A673 (cell line): Measurements from ENCODE around the gene HAGH. TPM values are rescaled to one million over a fixed set of nuclear protein-coding genes. Genes with fewer than 3 reads are reported as not detected.

ENCODE experiments used
- BruUV-seq: library from RNA; stranded (reverse); fragments of 400-500 nt; replicated peaks from 2 replicates; lab custom pipeline; 2021; lab: Mats Ljungman, UMichigan
- CTCF ChIA-PET: fragments of 300-600 bp; sonication (Branson Sonifier 250); formaldehyde crosslinking; loops from one replicate; lab custom pipeline; 2022; ENCODE audit warnings: antibody characterized with exemption; lab: Charles Lee
- POLR2A ChIA-PET: fragments of 300-600 bp; sonication (Branson Sonifier 250); formaldehyde crosslinking; loops from one replicate; lab custom pipeline; 2022; ENCODE audit warnings: antibody characterized with exemption; ENCODE audit not compliant: low non-redundant PET; lab: Charles Lee
- DNase-seq: peaks from one replicate; pipeline ENCODE4 v3.0.0-alpha.2; 2015; ENCODE audit warnings: low spot score
- H3K27ac ChIP-seq: fragments of 200-600 bp; sonication (generic); 2 replicates; pipeline ENCODE4 v1.5.1; 2016; ENCODE audit warnings: mixed run types, low read depth, mild to moderate bottlenecking, mixed read lengths, antibody characterized with exemption, low read length; ENCODE audit not compliant: poor library complexity, severe bottlenecking
- H3K27me3 ChIP-seq: fragments of 200-600 bp; sonication (generic); replicated peaks from 2 replicates; pipeline ENCODE4 v1.6.1; 2017; ENCODE audit warnings: mixed run types, low read depth, mild to moderate bottlenecking, mixed read lengths, antibody characterized with exemption, low read length; ENCODE audit not compliant: insufficient read depth, poor library complexity
- H3K36me3 ChIP-seq: fragments of 200-600 bp; sonication (generic); 2 replicates; pipeline ENCODE4 v1.6.1; 2016; ENCODE audit warnings: mixed run types, mild to moderate bottlenecking, mixed read lengths, antibody characterized with exemption, low read length; ENCODE audit not compliant: insufficient read depth, poor library complexity, severe bottlenecking
- H3K4me1 ChIP-seq: fragments of 200-600 bp; sonication (generic); 2 replicates; pipeline ENCODE4 v1.6.1; 2017; ENCODE audit warnings: mixed run types, mild to moderate bottlenecking, mixed read lengths, antibody characterized with exemption, low read length; ENCODE audit not compliant: insufficient read depth, poor library complexity, severe bottlenecking
- H3K4me3 ChIP-seq: fragments of 200-600 bp; sonication (generic); 2 replicates; pipeline ENCODE4 v1.5.1; 2016; ENCODE audit warnings: low read depth, mixed run types, mild to moderate bottlenecking, mixed read lengths, low read length; ENCODE audit not compliant: poor library complexity, severe bottlenecking
- H3K9me3 ChIP-seq: fragments of 200-600 bp; sonication (generic); 2 replicates; pipeline ENCODE4 v1.6.1; 2016; ENCODE audit warnings: mixed run types, low read depth, mild to moderate bottlenecking, mixed read lengths, antibody characterized with exemption, low read length; ENCODE audit not compliant: poor library complexity, severe bottlenecking
- EZH2 ChIP-seq: fragments of 200-600 bp; sonication (generic); IDR thresholded peaks from 2 replicates; pipeline ENCODE4 v1.6.1; 2017; ENCODE audit warnings: borderline replicate concordance, low read depth, mild to moderate bottlenecking, mixed read lengths, antibody characterized with exemption, low read length; ENCODE audit not compliant: poor library complexity, severe bottlenecking
- intact Hi-C: fragments of 100-400 bp; cut with micrococcal nuclease; formaldehyde crosslinking; loops from one replicate; pipeline ENCODE4 v1.10.0; 2022; ENCODE audit not compliant: unreplicated experiment
- total RNA-seq: library from RNA; stranded (reverse); gene quantifications from 2 replicates; pipeline ENCODE4 v1.2.3, GENCODE V29; 2021
- TF ChIP-seq, protein P1 (sequence below): fragments of 300-800, 200-600 bp; sonication (generic); conservative IDR thresholded peaks from 2 replicates; pipeline ENCODE4 v1.5.1; 2017; ENCODE audit warnings: low read depth, mild to moderate bottlenecking, antibody characterized with exemption, low read length, moderate library complexity, mixed read lengths

HAGH gene
- total RNA-seq, 1 experiment from 2014 or later: 14.4 TPM

DNA sequence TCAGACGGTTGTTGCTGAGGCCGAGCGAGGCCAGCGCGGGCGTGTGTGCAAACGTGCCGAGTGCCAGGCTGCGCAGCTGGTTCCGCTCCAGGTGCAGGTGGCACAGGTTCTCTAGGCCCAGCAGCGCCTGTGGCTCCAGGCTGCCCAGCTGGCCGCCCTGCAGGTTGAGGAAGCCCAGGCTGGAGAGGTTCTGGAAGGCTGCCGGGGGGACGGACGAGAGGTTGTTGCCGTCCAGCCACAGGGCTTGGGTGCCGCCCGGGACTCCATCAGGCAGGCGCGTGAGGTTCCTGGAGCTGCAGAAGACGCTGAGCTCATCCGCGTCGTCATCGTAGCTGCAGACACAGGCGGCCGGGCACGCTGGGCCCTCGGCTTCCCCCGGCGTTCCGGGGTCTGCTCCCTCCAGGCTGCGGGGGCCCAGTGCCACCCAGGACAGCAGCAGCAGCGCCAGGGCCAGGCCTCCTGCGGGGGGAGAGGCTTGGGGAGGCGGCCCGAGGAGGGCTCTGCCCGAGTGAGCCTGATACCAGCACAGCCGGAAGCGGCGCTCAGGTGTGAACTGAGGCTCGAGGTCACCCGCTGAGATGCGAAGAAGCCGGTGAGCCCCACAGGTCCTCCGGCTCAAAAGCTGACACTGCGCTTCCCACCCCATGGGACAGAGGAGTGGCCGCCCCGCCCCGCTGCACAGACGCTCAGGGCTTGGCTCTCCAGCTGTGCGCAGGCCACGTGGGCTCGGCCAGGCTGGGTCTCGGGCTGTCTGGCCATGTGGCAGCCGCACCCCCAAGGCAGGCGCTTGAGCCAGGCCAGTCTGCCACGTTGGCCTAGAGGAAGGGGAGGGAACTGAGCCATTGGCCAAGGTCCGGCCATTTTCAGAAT lies 34.4 kb downstream of the HAGH start:
- H3K4me1 ChIP-seq: no peaks in the 10 kb centered on the region
- peaks cover 18% of the 10 kb centered on the region for H3K36me3 ChIP-seq
- CTCF ChIA-PET: no interaction called here
- no peak overlapping the region for H3K4me3 ChIP-seq
- no peak overlapping the region for H3K27ac ChIP-seq
- no TSS peak for BruUV-seq
- no peak for DNase-seq
- POLR2A ChIA-PET: no interaction called here
- no peaks in the 10 kb centered on the region for H3K27me3 ChIP-seq
- intact Hi-C loops: no loop called here
- TF ChIP-seq EZH2: no peak
- TF ChIP-seq, protein P1, sequence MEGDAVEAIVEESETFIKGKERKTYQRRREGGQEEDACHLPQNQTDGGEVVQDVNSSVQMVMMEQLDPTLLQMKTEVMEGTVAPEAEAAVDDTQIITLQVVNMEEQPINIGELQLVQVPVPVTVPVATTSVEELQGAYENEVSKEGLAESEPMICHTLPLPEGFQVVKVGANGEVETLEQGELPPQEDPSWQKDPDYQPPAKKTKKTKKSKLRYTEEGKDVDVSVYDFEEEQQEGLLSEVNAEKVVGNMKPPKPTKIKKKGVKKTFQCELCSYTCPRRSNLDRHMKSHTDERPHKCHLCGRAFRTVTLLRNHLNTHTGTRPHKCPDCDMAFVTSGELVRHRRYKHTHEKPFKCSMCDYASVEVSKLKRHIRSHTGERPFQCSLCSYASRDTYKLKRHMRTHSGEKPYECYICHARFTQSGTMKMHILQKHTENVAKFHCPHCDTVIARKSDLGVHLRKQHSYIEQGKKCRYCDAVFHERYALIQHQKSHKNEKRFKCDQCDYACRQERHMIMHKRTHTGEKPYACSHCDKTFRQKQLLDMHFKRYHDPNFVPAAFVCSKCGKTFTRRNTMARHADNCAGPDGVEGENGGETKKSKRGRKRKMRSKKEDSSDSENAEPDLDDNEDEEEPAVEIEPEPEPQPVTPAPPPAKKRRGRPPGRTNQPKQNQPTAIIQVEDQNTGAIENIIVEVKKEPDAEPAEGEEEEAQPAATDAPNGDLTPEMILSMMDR: no peak
- no peaks in the 10 kb centered on the region for H3K9me3 ChIP-seq

DNA sequence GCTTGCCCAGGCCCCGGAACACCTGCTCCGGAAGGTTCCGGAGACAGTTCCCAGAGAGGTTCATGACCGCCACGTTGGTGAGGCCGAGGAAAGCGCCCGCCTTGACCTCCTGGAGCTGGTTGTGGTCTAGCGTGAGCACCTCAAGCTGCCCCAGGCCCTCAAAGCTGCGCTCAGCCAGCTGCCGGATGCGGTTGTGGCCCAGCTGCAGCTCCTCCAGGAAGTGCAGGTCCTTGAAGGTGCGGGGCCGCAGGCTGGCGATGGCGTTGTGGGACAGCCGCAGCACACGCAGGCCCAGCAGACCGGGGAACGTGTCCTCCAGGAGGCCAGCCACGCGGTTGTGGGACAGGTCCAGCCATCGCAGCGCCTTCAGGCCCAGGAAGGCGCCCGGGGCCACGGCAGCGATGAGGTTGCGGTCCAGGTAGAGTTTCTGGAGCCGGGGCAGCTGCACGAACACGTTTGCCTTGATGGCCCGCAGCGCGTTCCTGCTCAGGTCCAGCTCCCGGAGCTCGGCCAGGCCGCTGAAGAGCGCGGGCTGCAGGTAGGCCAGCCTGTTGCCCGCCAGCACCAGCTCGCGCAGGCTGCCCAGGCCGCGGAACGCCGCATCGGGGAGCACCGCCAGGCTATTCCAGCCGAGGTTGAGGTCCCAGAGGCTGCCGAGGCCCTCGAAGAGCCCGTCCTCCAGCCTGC lies 35.2 kb downstream of the HAGH start:
- Histone ChIP-seq H3K4me3 (no peak overlapping the region), H3K36me3 (peaks cover 18% of the 10 kb centered on the region), H3K27me3 (no peaks in the 10 kb centered on the region), H3K27ac (no peak overlapping the region), H3K4me1 (no peaks in the 10 kb centered on the region), H3K9me3 (no peaks in the 10 kb centered on the region)
- DNase-seq: no peak
- BruUV-seq: no TSS peak
- ChIA-PET POLR2A (no interaction called here), CTCF (no interaction called here)
- TF ChIP-seq, protein P1: no peak
- no peak for TF ChIP-seq EZH2
- intact Hi-C loops: no loop called here

DNA sequence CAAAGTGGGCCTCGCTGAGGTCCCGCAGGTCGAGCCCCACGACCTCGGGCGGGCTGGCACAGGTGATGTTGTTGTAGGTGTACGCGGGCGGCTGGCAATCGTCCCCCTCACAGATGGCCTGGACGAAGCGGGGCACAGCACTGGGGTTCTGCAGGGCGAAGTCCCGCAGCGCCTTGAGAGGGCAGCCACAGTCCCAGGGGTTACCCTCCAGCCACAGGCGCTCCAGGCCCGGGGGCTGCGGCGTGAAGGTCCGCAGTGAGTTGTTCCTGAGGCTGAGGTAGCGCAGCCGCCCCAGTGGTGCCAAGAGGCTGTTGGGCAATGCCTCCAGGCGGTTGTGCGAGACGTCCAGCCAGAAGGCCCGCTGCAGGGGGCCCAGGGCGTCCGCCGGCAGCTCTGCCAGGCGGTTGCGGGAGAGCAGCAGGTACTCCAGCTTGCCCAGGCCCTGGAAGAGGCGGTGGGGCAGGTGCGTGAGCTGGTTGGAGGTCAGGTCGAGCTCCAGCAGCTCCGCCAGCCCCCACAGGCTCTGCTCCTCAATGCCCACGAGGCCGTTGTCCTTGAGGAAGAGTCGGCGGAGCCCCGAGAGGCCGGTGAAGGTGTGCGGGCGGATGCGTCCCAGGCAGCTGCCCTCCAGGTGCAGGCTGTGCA lies 35.9 kb downstream of the HAGH start:
- CTCF ChIA-PET: no interaction called here
- DNase-seq: no peak
- Histone ChIP-seq H3K4me3 (no peak overlapping the region), H3K9me3 (no peaks in the 10 kb centered on the region), H3K27me3 (no peaks in the 10 kb centered on the region), H3K4me1 (no peaks in the 10 kb centered on the region), H3K27ac (no peak overlapping the region), H3K36me3 (peaks cover 18% of the 10 kb centered on the region)
- POLR2A ChIA-PET: interaction anchor here (0.6 kb wide), 1 partner anchor 11 kb away, joined by 3 read pairs; no protein-coding TSS in a partner anchor
- BruUV-seq: no TSS peak
- TF ChIP-seq EZH2: no peak
- TF ChIP-seq, protein P1: no peak
- intact Hi-C loops: no loop called here
